ENCODE data around the gene SLC17A2.

SLC17A2 gene

GRCh38 chr6:25918083-25918683, 12.3 kb downstream of the SLC17A2 start:
- Histone ChIP-seq H3K9ac (ENCODE audit: insufficient read length, low read depth) (no peak overlapping the region), H3K4me1 (ENCODE audit: insufficient read depth, insufficient read length) (no peaks in the 10 kb centered on the region), H3K9me3 (ENCODE audit: insufficient read depth, low read length) (no peaks in the 10 kb centered on the region), H3K4me3 (ENCODE audit: insufficient read length, low read depth) (no peak overlapping the region), H3K27me3 (ENCODE audit: insufficient read depth, insufficient read length) (no peaks in the 10 kb centered on the region), H3K36me3 (ENCODE audit: insufficient read depth, insufficient read length, low read length) (no peaks in the 10 kb centered on the region)
- DNase-seq (ENCODE audit: low read depth, low spot score): no peak
- TF ChIP-seq ZNF274 (IDR thresholded peaks at IDR 0.05; ENCODE audit: low read depth, low read length): no peak
- no peak for TF ChIP-seq YY1 (IDR thresholded peaks at IDR 0.05; ENCODE audit: insufficient read depth, insufficient read length)
- no peak for TF ChIP-seq SUZ12 (IDR thresholded peaks at IDR 0.05; ENCODE audit: extremely low read depth, insufficient read depth, insufficient read length)

GRCh38 chr6:25916789-25917490, 13.6 kb downstream of the SLC17A2 start:
- Histone ChIP-seq H3K36me3 (ENCODE audit: insufficient read depth, insufficient read length, low read length) (no peaks in the 10 kb centered on the region), H3K4me3 (ENCODE audit: insufficient read length, low read depth) (no peak overlapping the region), H3K9me3 (ENCODE audit: insufficient read depth, low read length) (no peaks in the 10 kb centered on the region), H3K27me3 (ENCODE audit: insufficient read depth, insufficient read length) (no peaks in the 10 kb centered on the region), H3K9ac (ENCODE audit: insufficient read length, low read depth) (no peak overlapping the region), H3K4me1 (ENCODE audit: insufficient read depth, insufficient read length) (no peaks in the 10 kb centered on the region)
- DNase-seq (ENCODE audit: low read depth, low spot score): no peak
- TF ChIP-seq YY1 (IDR thresholded peaks at IDR 0.05; ENCODE audit: insufficient read depth, insufficient read length) (no peak), SUZ12 (IDR thresholded peaks at IDR 0.05; ENCODE audit: extremely low read depth, insufficient read depth, insufficient read length) (no peak), ZNF274 (IDR thresholded peaks at IDR 0.05; ENCODE audit: low read depth, low read length) (no peak)

GRCh38 chr6:25916330-25916729, 14.2 kb downstream of the SLC17A2 start:
- Histone ChIP-seq H3K4me3 (ENCODE audit: insufficient read length, low read depth) (no peak overlapping the region), H3K9me3 (ENCODE audit: insufficient read depth, low read length) (no peaks in the 10 kb centered on the region), H3K27me3 (ENCODE audit: insufficient read depth, insufficient read length) (no peaks in the 10 kb centered on the region), H3K36me3 (ENCODE audit: insufficient read depth, insufficient read length, low read length) (no peaks in the 10 kb centered on the region), H3K9ac (ENCODE audit: insufficient read length, low read depth) (no peak overlapping the region), H3K4me1 (ENCODE audit: insufficient read depth, insufficient read length) (no peaks in the 10 kb centered on the region)
- DNase-seq (ENCODE audit: low read depth, low spot score): no peak
- TF ChIP-seq ZNF274 (IDR thresholded peaks at IDR 0.05; ENCODE audit: low read depth, low read length) (no peak), SUZ12 (IDR thresholded peaks at IDR 0.05; ENCODE audit: extremely low read depth, insufficient read depth, insufficient read length) (no peak), YY1 (IDR thresholded peaks at IDR 0.05; ENCODE audit: insufficient read depth, insufficient read length) (no peak)

- Histone ChIP-seq H3K9me3 (ENCODE audit: insufficient read depth, low read length) (no peaks in the 10 kb centered on the region), H3K36me3 (ENCODE audit: insufficient read depth, insufficient read length, low read length) (no peaks in the 10 kb centered on the region), H3K9ac (ENCODE audit: insufficient read length, low read depth) (no peak overlapping the region), H3K4me1 (ENCODE audit: insufficient read depth, insufficient read length) (no peaks in the 10 kb centered on the region), H3K27me3 (ENCODE audit: insufficient read depth, insufficient read length) (no peaks in the 10 kb centered on the region), H3K4me3 (ENCODE audit: insufficient read length, low read depth) (no peak overlapping the region)
- no peak for DNase-seq (ENCODE audit: low read depth, low spot score)
- TF ChIP-seq ZNF274 (IDR thresholded peaks at IDR 0.05; ENCODE audit: low read depth, low read length): no peak
- TF ChIP-seq SUZ12 (IDR thresholded peaks at IDR 0.05; ENCODE audit: extremely low read depth, insufficient read depth, insufficient read length): no peak
- TF ChIP-seq YY1 (IDR thresholded peaks at IDR 0.05; ENCODE audit: insufficient read depth, insufficient read length): no peak
These were observed 16.8 kb downstream of the SLC17A2 start for GRCh38 chr6:25913741-25914140.

- no peak for TF ChIP-seq ZNF274 (IDR thresholded peaks at IDR 0.05; ENCODE audit: low read depth, low read length)
- TF ChIP-seq YY1 (IDR thresholded peaks at IDR 0.05; ENCODE audit: insufficient read depth, insufficient read length): no peak
- no peak for TF ChIP-seq SUZ12 (IDR thresholded peaks at IDR 0.05; ENCODE audit: extremely low read depth, insufficient read depth, insufficient read length)
- Histone ChIP-seq H3K9ac (ENCODE audit: insufficient read length, low read depth) (no peak overlapping the region), H3K4me1 (ENCODE audit: insufficient read depth, insufficient read length) (no peaks in the 10 kb centered on the region), H3K4me3 (ENCODE audit: insufficient read length, low read depth) (no peak overlapping the region), H3K36me3 (ENCODE audit: insufficient read depth, insufficient read length, low read length) (no peaks in the 10 kb centered on the region), H3K27me3 (ENCODE audit: insufficient read depth, insufficient read length) (no peaks in the 10 kb centered on the region), H3K9me3 (ENCODE audit: insufficient read depth, low read length) (no peaks in the 10 kb centered on the region)
- no peak for DNase-seq (ENCODE audit: low read depth, low spot score)
These were observed 19.1 kb downstream of the SLC17A2 start for GRCh38 chr6:25911351-25911750.

GRCh38 chr6:25907475-25908014, 22.9 kb downstream of the SLC17A2 start:
- no peak overlapping the region for H3K4me3 ChIP-seq (ENCODE audit: insufficient read length, low read depth)
- no peaks in the 10 kb centered on the region for H3K36me3 ChIP-seq (ENCODE audit: insufficient read depth, insufficient read length, low read length)
- TF ChIP-seq YY1 (IDR thresholded peaks at IDR 0.05; ENCODE audit: insufficient read depth, insufficient read length) (no peak), SUZ12 (IDR thresholded peaks at IDR 0.05; ENCODE audit: extremely low read depth, insufficient read depth, insufficient read length) (no peak), ZNF274 (IDR thresholded peaks at IDR 0.05; ENCODE audit: low read depth, low read length) (no peak)
- no peak for DNase-seq (ENCODE audit: low read depth, low spot score)
- no peaks in the 10 kb centered on the region for H3K9me3 ChIP-seq (ENCODE audit: insufficient read depth, low read length)
- H3K4me1 ChIP-seq (ENCODE audit: insufficient read depth, insufficient read length): no peaks in the 10 kb centered on the region
- no peaks in the 10 kb centered on the region for H3K27me3 ChIP-seq (ENCODE audit: insufficient read depth, insufficient read length)
- no peak overlapping the region for H3K9ac ChIP-seq (ENCODE audit: insufficient read length, low read depth)

GRCh38 chr6:25903467-25904099, 26.9 kb downstream of the SLC17A2 start:
- Histone ChIP-seq H3K9ac (ENCODE audit: insufficient read length, low read depth) (no peak overlapping the region), H3K27me3 (ENCODE audit: insufficient read depth, insufficient read length) (no peaks in the 10 kb centered on the region), H3K9me3 (ENCODE audit: insufficient read depth, low read length) (no peaks in the 10 kb centered on the region), H3K4me1 (ENCODE audit: insufficient read depth, insufficient read length) (no peaks in the 10 kb centered on the region), H3K4me3 (ENCODE audit: insufficient read length, low read depth) (no peak overlapping the region), H3K36me3 (ENCODE audit: insufficient read depth, insufficient read length, low read length) (no peaks in the 10 kb centered on the region)
- TF ChIP-seq YY1 (IDR thresholded peaks at IDR 0.05; ENCODE audit: insufficient read depth, insufficient read length): no peak
- TF ChIP-seq SUZ12 (IDR thresholded peaks at IDR 0.05; ENCODE audit: extremely low read depth, insufficient read depth, insufficient read length): no peak
- no peak for TF ChIP-seq ZNF274 (IDR thresholded peaks at IDR 0.05; ENCODE audit: low read depth, low read length)
- DNase-seq (ENCODE audit: low read depth, low spot score): no peak
